ENCODE results near the gene OSBPL6.

Gene OSBPL6

DNA sequence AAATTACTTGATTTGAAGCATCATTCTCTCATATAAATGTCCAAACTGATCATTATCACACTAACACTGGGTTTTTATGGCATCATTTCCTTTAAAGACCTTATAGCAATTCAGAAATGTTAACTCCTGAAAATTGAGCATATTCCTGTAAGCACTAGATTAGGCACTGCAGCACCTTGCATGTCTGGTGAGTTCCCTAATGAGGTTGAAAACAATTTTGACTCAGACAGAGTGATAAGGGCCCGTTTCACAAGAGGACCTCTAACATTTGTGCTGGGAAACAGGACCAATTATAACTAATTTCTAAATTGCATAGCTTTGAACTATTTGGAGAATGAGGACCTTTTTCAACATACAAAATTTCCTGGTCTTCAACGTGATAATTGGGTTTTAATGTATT is 69.9 kb downstream of the OSBPL6 start:
- ATAC-seq (replicated peaks) (no peak), DNase-seq (no peak)
- Mint-ChIP-seq H3K9me3 (no peaks in the 10 kb centered on the region), H3K36me3 (no peaks in the 10 kb centered on the region), H3K4me3 (no peak overlapping the region), H3K27ac (no peak overlapping the region), H3K4me1 (no peaks in the 10 kb centered on the region), H3K27me3 (peaks cover 0 to 4% of the 10 kb centered on the region in 2 donors)

GRCh38 chr2:178265851-178266250 is 71.5 kb downstream of the OSBPL6 start:
- Mint-ChIP-seq H3K9me3 (no peaks in the 10 kb centered on the region), H3K4me3 (no peak overlapping the region), H3K27ac (no peak overlapping the region), H3K4me1 (no peaks in the 10 kb centered on the region), H3K27me3 (peaks cover 0 to 4% of the 10 kb centered on the region in 2 donors), H3K36me3 (no peaks in the 10 kb centered on the region)
- ATAC-seq (replicated peaks): no peak
- no peak for DNase-seq

- Mint-ChIP-seq H3K27ac (no peak overlapping the region), H3K4me3 (no peak overlapping the region), H3K27me3 (peaks cover 0 to 4% of the 10 kb centered on the region in 2 donors), H3K9me3 (no peaks in the 10 kb centered on the region), H3K4me1 (no peaks in the 10 kb centered on the region), H3K36me3 (no peaks in the 10 kb centered on the region)
- ATAC-seq (replicated peaks) (no peak), DNase-seq (no peak)
Observed at GRCh38 chr2:178266445-178266844, 72.1 kb downstream of the OSBPL6 start.

DNA sequence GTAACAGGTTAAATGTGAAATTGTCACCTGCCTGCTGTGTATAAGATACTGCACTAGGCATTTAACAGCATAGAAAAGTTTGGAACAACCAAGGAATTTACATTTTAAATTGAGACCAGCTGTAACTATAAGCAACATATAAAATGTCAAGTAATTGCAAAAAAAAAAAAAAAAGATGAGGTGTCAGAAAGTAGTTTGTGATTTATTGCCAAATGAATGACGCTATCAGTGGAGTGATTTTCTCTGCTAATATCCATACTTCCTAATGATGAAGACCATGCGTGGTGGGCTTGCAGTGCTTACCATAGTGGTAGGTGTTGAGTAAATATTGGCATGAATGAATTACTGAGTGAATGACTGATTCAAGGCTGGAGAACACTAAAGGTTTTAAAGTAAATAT is 73.3 kb downstream of the OSBPL6 start:
- no peak for DNase-seq
- no peak overlapping the region for H3K4me3 Mint-ChIP-seq

GRCh38 chr2:178268435-178268834 is 74.1 kb downstream of the OSBPL6 start:
- no peak for ATAC-seq (replicated peaks)
- Mint-ChIP-seq H3K9me3 (no peaks in the 10 kb centered on the region), H3K27ac (no peak overlapping the region), H3K4me1 (no peaks in the 10 kb centered on the region), H3K36me3 (no peaks in the 10 kb centered on the region), H3K27me3 (peaks cover 0 to 4% of the 10 kb centered on the region in 2 donors), H3K4me3 (no peak overlapping the region)
- DNase-seq: no peak

More for the DNA sequence above, 73.3 kb downstream of the OSBPL6 start:
- H3K27ac Mint-ChIP-seq: no peak overlapping the region
- H3K27me3 Mint-ChIP-seq: peaks cover 0 to 4% of the 10 kb centered on the region in 2 donors
- no peaks in the 10 kb centered on the region for H3K4me1 Mint-ChIP-seq
- ATAC-seq (replicated peaks): no peak
- no peaks in the 10 kb centered on the region for H3K36me3 Mint-ChIP-seq
- no peaks in the 10 kb centered on the region for H3K9me3 Mint-ChIP-seq

GRCh38 chr2:178269438-178270224 is 75.3 kb downstream of the OSBPL6 start:
- no peak overlapping the region for H3K27ac Mint-ChIP-seq
- no peaks in the 10 kb centered on the region for H3K36me3 Mint-ChIP-seq
- DNase-seq (no peak), ATAC-seq (replicated peaks) (no peak)
- no peaks in the 10 kb centered on the region for H3K9me3 Mint-ChIP-seq
- H3K4me1 Mint-ChIP-seq: no peaks in the 10 kb centered on the region
- H3K27me3 Mint-ChIP-seq: peaks cover 0 to 4% of the 10 kb centered on the region in 2 donors
- H3K4me3 Mint-ChIP-seq: no peak overlapping the region

DNA sequence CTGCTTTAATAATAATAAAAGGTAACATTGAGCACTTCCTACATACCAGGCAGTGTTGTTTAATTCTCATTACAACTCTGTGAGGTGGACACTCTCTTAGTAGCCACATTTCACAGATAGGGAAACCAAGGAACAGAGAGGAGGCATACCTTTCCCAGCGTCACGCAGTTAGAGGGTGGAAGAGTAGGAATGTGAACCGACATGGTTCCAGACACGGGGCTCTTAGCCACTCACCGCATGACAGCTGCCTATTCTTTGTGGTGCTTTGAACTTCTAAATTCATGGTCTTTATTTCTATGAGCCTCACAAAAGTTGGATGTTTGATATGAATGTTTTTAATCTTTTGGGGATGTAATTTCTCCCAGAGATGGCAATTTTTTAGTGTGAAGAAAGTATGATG is 76.0 kb downstream of the OSBPL6 start:
- H3K27me3 Mint-ChIP-seq: peaks cover 0 to 4% of the 10 kb centered on the region in 2 donors
- H3K27ac Mint-ChIP-seq: no peak overlapping the region
- DNase-seq (no peak), ATAC-seq (replicated peaks) (no peak)
- H3K36me3 Mint-ChIP-seq: no peaks in the 10 kb centered on the region
- no peak overlapping the region for H3K4me3 Mint-ChIP-seq
- H3K4me1 Mint-ChIP-seq: no peaks in the 10 kb centered on the region
- H3K9me3 Mint-ChIP-seq: no peaks in the 10 kb centered on the region

DNA sequence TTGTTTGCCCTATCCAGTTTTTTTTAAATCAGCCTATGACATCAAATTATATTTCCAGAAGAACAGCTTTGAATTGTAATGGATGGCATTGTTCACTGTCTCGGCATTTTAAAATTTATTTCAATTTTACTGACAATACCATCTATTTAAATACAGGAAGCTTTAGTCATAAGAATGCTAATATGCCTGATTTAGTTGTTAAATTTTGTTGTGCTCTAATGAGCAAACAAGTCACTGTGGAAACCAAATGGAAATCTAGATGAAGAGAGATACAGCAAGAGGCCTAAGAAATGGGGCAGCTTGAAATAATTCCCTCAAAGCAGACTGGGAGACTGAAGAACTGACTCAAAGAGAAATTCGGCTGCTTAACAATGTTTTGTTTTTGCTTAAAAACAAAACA is 76.8 kb downstream of the OSBPL6 start:
- DNase-seq (no peak), ATAC-seq (replicated peaks) (no peak)
- Mint-ChIP-seq H3K4me1 (no peaks in the 10 kb centered on the region), H3K9me3 (no peaks in the 10 kb centered on the region), H3K36me3 (no peaks in the 10 kb centered on the region), H3K27me3 (peaks cover 0 to 4% of the 10 kb centered on the region in 2 donors), H3K27ac (no peak overlapping the region), H3K4me3 (no peak overlapping the region)

DNA sequence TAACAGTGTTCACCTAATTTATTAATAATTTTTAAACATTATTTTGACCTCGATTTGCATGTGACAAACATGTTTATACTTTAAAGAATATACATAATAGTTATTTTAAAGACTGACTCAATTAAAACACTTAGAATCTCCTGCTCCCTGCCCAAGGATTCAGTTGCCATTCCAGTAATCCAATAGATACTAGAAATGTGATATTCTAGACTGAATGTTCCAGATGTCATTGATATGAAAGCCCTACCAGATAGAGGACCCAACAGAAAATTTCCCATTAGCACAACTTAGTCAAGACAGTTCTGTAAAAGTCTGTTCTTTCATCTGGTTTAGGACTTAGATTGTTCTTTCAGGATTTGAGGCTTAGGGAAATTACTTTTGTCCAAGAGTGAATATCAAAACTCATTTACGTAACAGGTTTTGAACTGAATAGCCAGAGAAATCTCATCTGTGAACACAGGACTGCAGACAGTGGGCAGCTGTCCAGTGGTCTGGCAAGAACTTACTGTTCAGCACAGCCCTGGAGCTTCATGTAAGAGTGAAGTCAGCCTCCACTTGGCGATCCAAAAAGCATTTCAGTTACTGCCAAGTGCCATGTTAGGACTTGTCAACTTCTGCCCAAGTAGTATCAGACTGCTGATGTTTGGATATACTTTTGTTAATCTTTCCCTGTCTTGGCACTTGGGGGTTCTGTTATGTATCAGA is 77.5 kb downstream of the OSBPL6 start:
- H3K36me3 Mint-ChIP-seq: no peaks in the 10 kb centered on the region
- no peak overlapping the region for H3K4me3 Mint-ChIP-seq
- DNase-seq (no peak), ATAC-seq (replicated peaks) (no peak)
- H3K9me3 Mint-ChIP-seq: no peaks in the 10 kb centered on the region
- no peak overlapping the region for H3K27ac Mint-ChIP-seq
- no peaks in the 10 kb centered on the region for H3K4me1 Mint-ChIP-seq
- peaks cover 0 to 4% of the 10 kb centered on the region in 2 donors for H3K27me3 Mint-ChIP-seq

DNA sequence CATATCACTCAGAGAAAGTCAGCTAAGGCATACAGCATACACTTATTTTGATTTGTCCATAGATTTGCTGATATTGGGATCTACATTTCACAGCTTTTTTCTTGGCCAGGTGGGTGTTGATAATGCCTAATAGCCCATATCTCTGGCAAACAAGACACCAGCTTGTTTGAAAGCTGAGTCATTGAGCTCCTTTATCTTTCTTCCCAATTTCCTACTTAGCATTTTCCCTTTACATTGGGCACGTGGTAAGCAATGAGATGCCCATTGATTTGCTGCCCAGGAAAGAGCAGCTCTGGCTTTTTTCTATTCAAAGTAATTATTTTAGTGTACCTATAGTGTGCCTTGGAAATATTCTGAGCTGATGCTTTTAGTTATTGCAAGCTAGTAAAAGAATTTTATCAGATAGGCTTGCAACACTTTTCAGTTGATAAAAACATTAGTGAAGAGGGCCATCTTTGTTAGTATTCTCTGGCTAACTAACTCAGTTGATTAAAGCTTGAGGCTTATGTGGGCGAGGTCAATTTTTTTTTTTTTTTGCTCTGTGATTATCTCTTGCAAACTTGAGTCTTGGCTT is 79.6 kb downstream of the OSBPL6 start:
- Mint-ChIP-seq H3K36me3 (no peaks in the 10 kb centered on the region), H3K27ac (no peak overlapping the region), H3K27me3 (peaks cover 2 to 7% of the 10 kb centered on the region in 2 donors), H3K4me3 (no peak overlapping the region), H3K9me3 (no peaks in the 10 kb centered on the region), H3K4me1 (no peaks in the 10 kb centered on the region)
- ATAC-seq (replicated peaks): no peak
- no peak for DNase-seq

GRCh38 chr2:178275600-178275999 is 81.3 kb downstream of the OSBPL6 start:
- no peak overlapping the region for H3K4me3 Mint-ChIP-seq
- H3K27me3 Mint-ChIP-seq: peaks cover 0 to 7% of the 10 kb centered on the region in 2 donors
- DNase-seq (no peak), ATAC-seq (replicated peaks) (no peak)
- H3K4me1 Mint-ChIP-seq: no peaks in the 10 kb centered on the region
- no peaks in the 10 kb centered on the region for H3K9me3 Mint-ChIP-seq
- H3K27ac Mint-ChIP-seq: no peak overlapping the region
- no peaks in the 10 kb centered on the region for H3K36me3 Mint-ChIP-seq

DNA sequence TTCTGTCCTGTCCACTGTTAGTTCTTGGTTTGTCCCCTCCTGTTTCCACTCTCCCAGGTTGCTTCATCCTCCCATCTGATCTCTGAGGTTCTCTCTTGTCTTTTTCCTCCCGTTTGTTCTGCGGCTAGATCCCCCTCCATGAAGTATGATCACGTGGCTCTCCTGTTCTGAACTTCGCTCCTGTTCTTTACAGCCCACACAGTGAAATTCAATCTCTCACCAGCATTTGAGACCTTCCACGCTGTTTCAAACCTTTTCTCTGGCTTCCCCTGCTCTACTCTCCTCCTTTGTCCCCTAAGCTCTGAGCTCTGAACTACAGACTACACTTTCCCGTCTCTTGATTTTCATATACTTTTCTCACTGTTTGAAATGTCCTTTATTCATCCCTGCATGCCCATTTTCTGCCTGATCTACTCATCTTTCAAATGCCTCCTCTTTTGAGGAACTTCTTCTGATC is 83.5 kb downstream of the OSBPL6 start:
- no peaks in the 10 kb centered on the region for H3K4me1 Mint-ChIP-seq
- H3K27me3 Mint-ChIP-seq: peaks cover 0 to 11% of the 10 kb centered on the region in 2 donors
- no peaks in the 10 kb centered on the region for H3K9me3 Mint-ChIP-seq
- no peak for ATAC-seq (replicated peaks)
- H3K4me3 Mint-ChIP-seq: no peak overlapping the region
- DNase-seq: no peak
- no peak overlapping the region for H3K27ac Mint-ChIP-seq
- no peaks in the 10 kb centered on the region for H3K36me3 Mint-ChIP-seq

DNA sequence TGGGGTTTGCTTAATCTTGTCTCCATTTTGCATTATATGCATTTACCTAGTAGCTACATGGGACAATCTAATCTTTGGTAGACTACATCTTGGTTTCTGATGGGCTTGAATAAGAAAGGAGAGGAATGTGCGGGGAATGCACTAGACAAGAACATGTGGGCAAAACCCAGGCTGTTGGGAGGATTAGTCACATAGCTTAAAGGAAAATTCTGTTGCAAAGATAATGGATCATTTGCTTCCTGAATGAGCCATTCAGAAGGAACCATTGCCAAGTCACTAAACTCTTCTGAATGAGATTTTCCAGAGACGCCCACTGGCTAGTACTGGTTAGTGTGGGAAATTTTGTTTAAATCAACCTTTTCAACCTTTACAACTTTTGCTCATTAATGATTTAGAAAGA is 84.8 kb downstream of the OSBPL6 start:
- H3K4me1 Mint-ChIP-seq: no peaks in the 10 kb centered on the region
- no peak for ATAC-seq (replicated peaks)
- H3K4me3 Mint-ChIP-seq: no peak overlapping the region
- H3K27ac Mint-ChIP-seq: no peak overlapping the region
- H3K27me3 Mint-ChIP-seq: peaks cover 0 to 11% of the 10 kb centered on the region in 2 donors
- no peak for DNase-seq
- H3K36me3 Mint-ChIP-seq: no peaks in the 10 kb centered on the region
- no peaks in the 10 kb centered on the region for H3K9me3 Mint-ChIP-seq

- Mint-ChIP-seq H3K4me3 (no peak overlapping the region), H3K36me3 (no peaks in the 10 kb centered on the region), H3K27me3 (peaks cover 0 to 11% of the 10 kb centered on the region in 2 donors), H3K27ac (no peak overlapping the region), H3K4me1 (no peaks in the 10 kb centered on the region), H3K9me3 (no peaks in the 10 kb centered on the region)
- DNase-seq: no peak
- no peak for ATAC-seq (replicated peaks)
Observed at GRCh38 chr2:178279636-178280035, 85.3 kb downstream of the OSBPL6 start.
